Right atrium auricular region (tissue), 2 donors: ENCODE measurements around the gene IFIT1B. TPM values are rescaled to one million over a fixed set of nuclear protein-coding genes. Genes with fewer than 3 reads are reported as not detected.

Experiments used
- DNase-seq: peaks from one replicate; pipeline ENCODE4 v3.0.0-alpha.2; 2019; ENCODE audit warnings: low spot score
- H3K27ac ChIP-seq, 2 donors: fragments of 200-600 bp; sonication (generic); 1 replicate in 1 of 2; 2 replicates in 1 of 2; pipeline ENCODE4 v1.5.1; 2016 to 2019
- H3K27me3 ChIP-seq, 2 donors: fragments of 200-600 bp; sonication (generic); one replicate each; pipeline versions ENCODE4 v1.5.1 to v1.6.0; 2017 to 2019
- H3K36me3 ChIP-seq: fragments of 200-600 bp; sonication (generic); one replicate; pipeline ENCODE4 v1.5.1; 2016
- H3K4me1 ChIP-seq, 2 donors: fragments of 200-600 bp; sonication (generic); one replicate each; pipeline versions ENCODE4 v1.5.1 to v1.6.0; 2017 to 2019
- H3K4me3 ChIP-seq, 2 donors: fragments of 200-600 bp; sonication (generic); 1 replicate in 1 of 2; 2 replicates in 1 of 2; pipeline ENCODE4 v1.5.1; 2017 to 2019; ENCODE audit warnings: mild to moderate bottlenecking in 1 of 2, moderate library complexity in 1 of 2
- H3K9me3 ChIP-seq, 2 donors: fragments of 200-600 bp; sonication (generic); one replicate each; pipeline ENCODE4 v1.5.1; 2019
- CTCF ChIP-seq, 2 donors: fragments of 200-600 bp; sonication (generic); IDR thresholded peaks; one replicate each; pipeline ENCODE4 v1.5.1; 2019; ENCODE audit warnings: antibody characterized with exemption in 2 of 2
- total RNA-seq, 2 donors: library from RNA; depleted of rRNA; stranded (reverse); fragments of >200 nt; gene quantifications; one replicate each; pipeline ENCODE4 v1.1.0, GENCODE V29; 2016

IFIT1B gene
- total RNA-seq, 2 donors from 2014 or later: 0.24 TPM; not detected in 1

GRCh38 chr10:89363729-89364442, 14.0 kb upstream of the IFIT1B start:
- no peak for DNase-seq
- TF ChIP-seq CTCF (IDR thresholded peaks at IDR 0.05): no peak
- Histone ChIP-seq H3K36me3 (no peaks in the 10 kb centered on the region), H3K4me1 (peaks cover 0 to 28% of the 10 kb centered on the region in 2 donors), H3K9me3 (no peaks in the 10 kb centered on the region), H3K4me3 (no peak overlapping the region), H3K27ac (no peak overlapping the region), H3K27me3 (no peaks in the 10 kb centered on the region)

GRCh38 chr10:89364531-89364930, 13.3 kb upstream of the IFIT1B start:
- H3K36me3 ChIP-seq: no peaks in the 10 kb centered on the region
- H3K4me3 ChIP-seq: no peak overlapping the region
- H3K9me3 ChIP-seq: no peaks in the 10 kb centered on the region
- H3K27ac ChIP-seq: no peak overlapping the region
- DNase-seq: no peak
- no peaks in the 10 kb centered on the region for H3K27me3 ChIP-seq
- peaks cover 0 to 33% of the 10 kb centered on the region in 2 donors for H3K4me1 ChIP-seq
- no peak for TF ChIP-seq CTCF (IDR thresholded peaks at IDR 0.05)

GRCh38 chr10:89367529-89367928, 10.3 kb upstream of the IFIT1B start:
- Histone ChIP-seq H3K4me1 (peaks cover 0 to 33% of the 10 kb centered on the region in 2 donors), H3K9me3 (no peaks in the 10 kb centered on the region), H3K4me3 (no peak overlapping the region), H3K27ac (no peak overlapping the region), H3K27me3 (no peaks in the 10 kb centered on the region), H3K36me3 (no peaks in the 10 kb centered on the region)
- no peak for TF ChIP-seq CTCF (IDR thresholded peaks at IDR 0.05)
- DNase-seq: no peak

GRCh38 chr10:89368129-89368528, 9.7 kb upstream of the IFIT1B start:
- Histone ChIP-seq H3K36me3 (no peaks in the 10 kb centered on the region), H3K4me1 (peaks cover 0 to 29% of the 10 kb centered on the region in 2 donors), H3K4me3 (no peak overlapping the region), H3K27me3 (no peaks in the 10 kb centered on the region), H3K27ac (no peak overlapping the region), H3K9me3 (no peaks in the 10 kb centered on the region)
- DNase-seq: no peak
- no peak for TF ChIP-seq CTCF (IDR thresholded peaks at IDR 0.05)

- Histone ChIP-seq H3K9me3 (no peaks in the 10 kb centered on the region), H3K27ac (no peak overlapping the region), H3K4me1 (peaks cover 0 to 32% of the 10 kb centered on the region in 2 donors), H3K4me3 (no peak overlapping the region), H3K27me3 (no peaks in the 10 kb centered on the region), H3K36me3 (no peaks in the 10 kb centered on the region)
- peak in 1 of 2 donors; percentile 62 for TF ChIP-seq CTCF (IDR thresholded peaks at IDR 0.05)
- no peak for DNase-seq
Measured at GRCh38 chr10:89369156-89370105, 8.4 kb upstream of the IFIT1B start.
